KOPT-K1 (cell line): ENCODE results near the gene NOPCHAP1.
"Not testable (repeated sequence)": the region's sequence is repeated elsewhere in the genome, so short reads cannot be mapped to it uniquely, and the experiment has no call there.

Source experiments
- H3K27ac ChIP-seq: fragments of 200-600 bp; sonication (generic); 2 replicates; pipeline ENCODE4 v1.5.1; 2016; ENCODE audit warnings: antibody characterized with exemption, mild to moderate bottlenecking, low read depth, low read length; ENCODE audit not compliant: poor library complexity, severe bottlenecking
- H3K36me3 ChIP-seq: fragments of 200-600 bp; sonication (generic); 2 replicates; pipeline ENCODE4 v1.5.1; 2017; ENCODE audit warnings: antibody characterized with exemption, mild to moderate bottlenecking, low read length, moderate library complexity; ENCODE audit not compliant: insufficient read depth
- H3K9me3 ChIP-seq: fragments of 200-600 bp; sonication (generic); 2 replicates; pipeline ENCODE4 v1.5.1; 2017; ENCODE audit warnings: antibody characterized with exemption, low read length, mild to moderate bottlenecking; ENCODE audit not compliant: insufficient read depth, poor library complexity, severe bottlenecking

NOPCHAP1 gene

GRCh38 chr12:104977688-104978087, 8.4 kb upstream of the NOPCHAP1 start:
- H3K27ac ChIP-seq, H3K36me3 ChIP-seq: not testable (repeated sequence)

GRCh38 chr12:104985206-104985605, 910 bp upstream of the NOPCHAP1 start:
- H3K36me3 ChIP-seq = peaks cover 26% of the 10 kb centered on the region
- H3K27ac ChIP-seq = no peak overlapping the region
- H3K9me3 ChIP-seq = peaks cover 6% of the 10 kb centered on the region

More at GRCh38 chr12:104977688-104978087, 8.4 kb upstream of the NOPCHAP1 start:
- H3K9me3 ChIP-seq = not testable (repeated sequence)

GRCh38 chr12:104990950-104991349, 4.8 kb downstream of the NOPCHAP1 start:
- Histone ChIP-seq H3K27ac (no peak overlapping the region), H3K9me3 (peaks cover 6% of the 10 kb centered on the region), H3K36me3 (peaks cover 83% of the 10 kb centered on the region)

- Histone ChIP-seq H3K9me3 (peaks cover 6% of the 10 kb centered on the region), H3K27ac (no peak overlapping the region), H3K36me3 (peaks cover 90% of the 10 kb centered on the region)
These were observed 5.5 kb downstream of the NOPCHAP1 start for GRCh38 chr12:104991565-104992128.

- H3K36me3 ChIP-seq = peaks cover 100% of the 10 kb centered on the region
- H3K9me3 ChIP-seq = peaks cover 5% of the 10 kb centered on the region
- no peak overlapping the region for H3K27ac ChIP-seq
These were observed 8.2 kb downstream of the NOPCHAP1 start for GRCh38 chr12:104994336-104994735.

- Histone ChIP-seq H3K27ac (no peak overlapping the region), H3K36me3 (peaks cover 100% of the 10 kb centered on the region), H3K9me3 (no peaks in the 10 kb centered on the region)
These were observed 11.4 kb downstream of the NOPCHAP1 start for GRCh38 chr12:104997541-104997940.

- H3K36me3 ChIP-seq = peaks cover 100% of the 10 kb centered on the region
- H3K27ac ChIP-seq = no peak overlapping the region
- H3K9me3 ChIP-seq = no peaks in the 10 kb centered on the region
These were observed 12.6 kb downstream of the NOPCHAP1 start for GRCh38 chr12:104998423-104999346.

GRCh38 chr12:104999347-104999685, 13.2 kb downstream of the NOPCHAP1 start:
- peaks cover 100% of the 10 kb centered on the region for H3K36me3 ChIP-seq
- no peak overlapping the region for H3K27ac ChIP-seq

GRCh38 chr12:105001476-105001875, 15.4 kb downstream of the NOPCHAP1 start:
- Histone ChIP-seq H3K9me3 (no peaks in the 10 kb centered on the region), H3K36me3 (peaks cover 100% of the 10 kb centered on the region), H3K27ac (no peak overlapping the region)

More at GRCh38 chr12:104999347-104999685, 13.2 kb downstream of the NOPCHAP1 start:
- no peaks in the 10 kb centered on the region for H3K9me3 ChIP-seq

GRCh38 chr12:105013892-105014291, 27.8 kb downstream of the NOPCHAP1 start:
- peaks cover 79% of the 10 kb centered on the region for H3K36me3 ChIP-seq
- H3K9me3 ChIP-seq = peaks cover 36% of the 10 kb centered on the region
- H3K27ac ChIP-seq = no peak overlapping the region

- Histone ChIP-seq H3K36me3 (peaks cover 72% of the 10 kb centered on the region), H3K27ac (no peak overlapping the region), H3K9me3 (peaks cover 34% of the 10 kb centered on the region)
These were observed 28.5 kb downstream of the NOPCHAP1 start for GRCh38 chr12:105014603-105015002.

GRCh38 chr12:105015543-105015942, 29.4 kb downstream of the NOPCHAP1 start:
- Histone ChIP-seq H3K9me3 (peaks cover 25% of the 10 kb centered on the region), H3K36me3 (peaks cover 63% of the 10 kb centered on the region), H3K27ac (no peak overlapping the region)

GRCh38 chr12:105018012-105018411, 31.9 kb downstream of the NOPCHAP1 start:
- Histone ChIP-seq H3K9me3 (peaks cover 3% of the 10 kb centered on the region), H3K27ac (no peak overlapping the region), H3K36me3 (peaks cover 45% of the 10 kb centered on the region)

- Histone ChIP-seq H3K36me3 (peaks cover 37% of the 10 kb centered on the region), H3K9me3 (no peaks in the 10 kb centered on the region), H3K27ac (no peak overlapping the region)
These were observed 32.7 kb downstream of the NOPCHAP1 start for GRCh38 chr12:105018776-105019175.

- peaks cover 24% of the 10 kb centered on the region; the same call in 1 of the 2 replicates for H3K36me3 ChIP-seq
- H3K27ac ChIP-seq = no peak overlapping the region
- H3K9me3 ChIP-seq = no peaks in the 10 kb centered on the region
These were observed 34.3 kb downstream of the NOPCHAP1 start for GRCh38 chr12:105020241-105020962.
